ENCODE data around the gene SHISA4.

DNA sequence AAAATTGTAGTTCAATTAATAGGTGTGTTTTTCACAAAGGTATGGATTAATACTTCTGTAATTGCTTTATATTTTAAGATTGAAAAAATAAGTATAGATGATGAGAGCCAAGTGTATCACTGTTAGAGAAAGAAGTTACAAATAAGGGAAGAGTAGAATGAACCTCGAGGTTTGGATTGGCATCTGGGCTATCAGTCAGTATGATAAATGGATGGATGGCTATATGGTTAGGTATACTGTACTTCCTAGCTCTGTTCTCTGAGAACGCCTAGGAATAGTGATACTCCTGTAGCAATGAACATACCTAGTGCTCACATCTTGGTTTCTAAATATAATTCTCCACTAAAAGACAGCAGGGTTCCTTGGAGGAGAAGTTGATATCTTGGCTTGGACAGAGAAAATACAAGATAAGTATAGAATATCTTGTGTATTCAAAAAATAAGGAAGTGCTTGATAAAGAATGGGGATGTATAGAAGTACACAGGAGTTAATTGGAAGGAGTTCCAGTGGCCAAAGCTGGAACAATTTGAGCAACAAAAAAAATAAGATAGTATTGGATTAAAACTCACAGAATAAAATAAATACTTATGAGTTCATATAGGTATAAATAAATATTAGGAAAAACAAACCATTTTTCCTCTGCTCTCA lies 47.3 kb upstream of the SHISA4 start:
- TF ChIP-seq EZH2phosphoT487 (IDR thresholded peaks at IDR 0.05) (no peak), EZH2 (IDR thresholded peaks at IDR 0.05) (no peak)
- TF ChIP-seq, protein P1, sequence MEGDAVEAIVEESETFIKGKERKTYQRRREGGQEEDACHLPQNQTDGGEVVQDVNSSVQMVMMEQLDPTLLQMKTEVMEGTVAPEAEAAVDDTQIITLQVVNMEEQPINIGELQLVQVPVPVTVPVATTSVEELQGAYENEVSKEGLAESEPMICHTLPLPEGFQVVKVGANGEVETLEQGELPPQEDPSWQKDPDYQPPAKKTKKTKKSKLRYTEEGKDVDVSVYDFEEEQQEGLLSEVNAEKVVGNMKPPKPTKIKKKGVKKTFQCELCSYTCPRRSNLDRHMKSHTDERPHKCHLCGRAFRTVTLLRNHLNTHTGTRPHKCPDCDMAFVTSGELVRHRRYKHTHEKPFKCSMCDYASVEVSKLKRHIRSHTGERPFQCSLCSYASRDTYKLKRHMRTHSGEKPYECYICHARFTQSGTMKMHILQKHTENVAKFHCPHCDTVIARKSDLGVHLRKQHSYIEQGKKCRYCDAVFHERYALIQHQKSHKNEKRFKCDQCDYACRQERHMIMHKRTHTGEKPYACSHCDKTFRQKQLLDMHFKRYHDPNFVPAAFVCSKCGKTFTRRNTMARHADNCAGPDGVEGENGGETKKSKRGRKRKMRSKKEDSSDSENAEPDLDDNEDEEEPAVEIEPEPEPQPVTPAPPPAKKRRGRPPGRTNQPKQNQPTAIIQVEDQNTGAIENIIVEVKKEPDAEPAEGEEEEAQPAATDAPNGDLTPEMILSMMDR (IDR thresholded peaks at IDR 0.05), result no peak

All from neural progenitor cell (in vitro differentiated cells).